ENCODE data around the gene EML3. TPM values are rescaled to one million over a fixed set of nuclear protein-coding genes. Genes with fewer than 3 reads are reported as not detected.

The EML3 gene
- total and polyA plus RNA-seq, 2 of the 8 experiments (the other 6 are each of a cell fraction or from before 2014, with no cell fraction given) = 19.2 to 29.9 TPM

GRCh38 chr11:62591448-62592145, 21.0 kb downstream of the EML3 start, which contains the start of gene TUT1:
Gene TUT1, minus strand, starts transcription at chr11:62591523. Its CDS starts 38 bp downstream, at chr11:62591485.
- Histone ChIP-seq H3K56ac (replicated peaks; ENCODE audit: insufficient read length, low read depth, low read length) (peak within 1 kb of the TSS; percentile 67), H4K91ac (replicated peaks; ENCODE audit: insufficient read length, low read length) (no peak within 1 kb of the TSS), H2BK12ac (ENCODE audit: low read depth, low read length) (peak within 1 kb of the TSS; percentile 78; the same call in 1 of the 2 replicates), H3K4me3 (ENCODE audit: extremely low read depth in 1 of 4, insufficient read depth in 2 of 4, low read depth in 3 of 4, low read length in 4 of 4) (peak within 1 kb of the TSS; percentile 89 to 97 (median 94)), H2BK15ac (ENCODE audit: low read length) (peak within 1 kb of the TSS; percentile 85), H3K4me2 (ENCODE audit: insufficient read depth in 1 of 2, low read depth in 2 of 2, low read length in 2 of 2) (peak within 1 kb of the TSS; percentile 87 to 90), H3K27me3 (replicated peaks in 1 of 4; ENCODE audit: control insufficient read depth in 3 of 4, extremely low read depth in 1 of 4, insufficient read depth in 3 of 4, low read length in 3 of 4) (no peaks in the 10 kb centered on the region), H3K4me1 (replicated peaks in 1 of 4; ENCODE audit: control insufficient read depth in 3 of 4, insufficient read depth in 4 of 4, low read length in 3 of 4) (peaks cover 0 to 3% (median under 1%) of the 10 kb centered on the region in 4 experiments; a peak in 5 of 7 replicates), H3K27ac (ENCODE audit: low read depth, low read length) (peak within 1 kb of the TSS; percentile 72), H3K79me2 (ENCODE audit: control insufficient read depth in 1 of 2, insufficient read depth in 2 of 2, low read length in 2 of 2) (peaks cover 0 to 14% of the 10 kb centered on the region in 2 experiments; a peak in 2 of 4 replicates), H3K23ac (ENCODE audit: insufficient read length) (no peak within 1 kb of the TSS), H3K4ac (replicated peaks; ENCODE audit: insufficient read length, low read depth, low read length) (peak within 1 kb of the TSS; percentile 23), H2AK5ac (ENCODE audit: low read depth, low read length) (peak within 1 kb of the TSS; percentile 87; the same call in 1 of the 2 replicates), H2BK5ac (ENCODE audit: low read depth, low read length) (peak within 1 kb of the TSS; percentile 57; the same call in 1 of the 2 replicates), H3K18ac (ENCODE audit: extremely low read depth, low read length) (peak within 1 kb of the TSS; percentile 49), H3K79me1 (ENCODE audit: low read depth, low read length) (no peaks in the 10 kb centered on the region), H2BK20ac (ENCODE audit: low read length) (no peak within 1 kb of the TSS), H2AFZ (ENCODE audit: low read length) (no peak within 1 kb of the TSS), H3K36me3 (ENCODE audit: control insufficient read depth in 2 of 4, insufficient read depth in 4 of 4, low read length in 3 of 4) (peaks cover 19 to 50% (median 24%) of the 10 kb centered on the region in 4 experiments), H4K20me1 (replicated peaks in 1 of 2; ENCODE audit: control insufficient read depth in 1 of 2, insufficient read depth in 2 of 2, low read length in 2 of 2) (peaks cover 1 to 6% of the 10 kb centered on the region in 2 experiments), H3K9me3 (ENCODE audit: insufficient read depth in 2 of 2, low read depth in 1 of 2, low read length in 1 of 2) (no peaks in the 10 kb centered on the region), H4K8ac (ENCODE audit: extremely low read depth, insufficient read depth, low read length) (peak within 1 kb of the TSS; percentile 90), H2BK120ac (replicated peaks; ENCODE audit: low read depth, low read length) (no peak within 1 kb of the TSS), H3K9ac (replicated peaks in 1 of 4; ENCODE audit: extremely low read depth in 1 of 4, low read depth in 3 of 4, low read length in 3 of 4) (peak within 1 kb of the TSS; percentile 73 to 90 (median 80)), H3K23me2 (ENCODE audit: low read depth, low read length) (peaks cover 6% of the 10 kb centered on the region), H3K14ac (ENCODE audit: insufficient read length) (no peak within 1 kb of the TSS), H4K5ac (ENCODE audit: insufficient read length, low read depth, low read length) (peak within 1 kb of the TSS; percentile 25)
- peak; percentile 93 to 97 for DNase-seq (ENCODE audit: low read depth in 1 of 2, low spot score in 2 of 2)
- 2% methylated on average over 58 of the region's 58 CpGs; no CpG with 5 or more reads in 1 of the 2 experiments for WGBS, 2 experiments (ENCODE audit: extremely low coverage in 1 of 2, insufficient coverage in 1 of 2, insufficient read length in 1 of 2, insufficient replicate concordance in 2 of 2, low coverage in 1 of 2, low lambda C conversion rate in 2 of 2, missing lambda C conversion rate in 1 of 2)
- CTCF ChIA-PET (ENCODE audit: partially characterized antibody) = interaction anchor here (0.8 to 7.2 kb wide), 25 partner anchors 9 to 1660 kb away, joined by 3 to 97 read pairs (median 4); partner anchors contain the start of genes C11orf98, CSKMT, EML3 and MTA2
- POLR2A ChIA-PET (ENCODE audit: partially characterized antibody) = interaction anchor here (0.6 to 12.3 kb wide), 51 partner anchors 8 to 722 kb away, joined by 3 to 235 read pairs (median 6); partner anchors contain the start of genes B3GAT3, BSCL2, C11orf98 and CSKMT
- peak; percentile 87 for FAIRE-seq
- TF ChIP-seq ASH2L (IDR thresholded peaks at IDR 0.05; ENCODE audit: low read length) (peak; percentile 94), BRCA1 (IDR thresholded peaks at IDR 0.05; ENCODE audit: low read depth, low read length) (no peak), BACH1 (IDR thresholded peaks at IDR 0.05; ENCODE audit: low read length) (0 out of 2 replicates have a peak, but pooled peaks have one; percentile 40), JUND (IDR thresholded peaks at IDR 0.05; ENCODE audit: low read length) (peak; percentile 67), POLR2A (IDR thresholded peaks at IDR 0.05; ENCODE audit: control extremely low read depth in 1 of 2, low read depth in 2 of 2, low read length in 2 of 2) (peak; percentile 91 to 93), KDM4A (IDR thresholded peaks at IDR 0.05; ENCODE audit: low read depth, low read length, severe bottlenecking) (peak; percentile 32), CHD2 (IDR thresholded peaks at IDR 0.05; ENCODE audit: low read length) (peak; percentile 59; the same call in 1 of the 2 replicates), SP2 (IDR thresholded peaks at IDR 0.05; ENCODE audit: low read length) (no peak), GTF2F1 (IDR thresholded peaks at IDR 0.05; ENCODE audit: borderline replicate concordance, low read depth, low read length) (peak; percentile 80), TAF7 (optimal IDR thresholded peaks at IDR 0.05; ENCODE audit: borderline replicate concordance, low read depth, low read length) (peak; percentile 78), RFX5 (IDR thresholded peaks at IDR 0.05; ENCODE audit: borderline replicate concordance, low read depth, low read length) (no peak; the same call in 1 of the 2 replicates), HDAC2 (IDR thresholded peaks at IDR 0.05; ENCODE audit: borderline replicate concordance in 1 of 2, low read depth in 2 of 2, low read length in 2 of 2) (no peak)
